ENCODE results near the gene SLC25A13. TPM values are rescaled to one million over a fixed set of nuclear protein-coding genes. Genes with fewer than 3 reads are reported as not detected.
"Not testable (repeated sequence)": the region's sequence is repeated elsewhere in the genome, so short reads cannot be mapped to it uniquely, and the experiment has no call there.

Gene SLC25A13, protein sequence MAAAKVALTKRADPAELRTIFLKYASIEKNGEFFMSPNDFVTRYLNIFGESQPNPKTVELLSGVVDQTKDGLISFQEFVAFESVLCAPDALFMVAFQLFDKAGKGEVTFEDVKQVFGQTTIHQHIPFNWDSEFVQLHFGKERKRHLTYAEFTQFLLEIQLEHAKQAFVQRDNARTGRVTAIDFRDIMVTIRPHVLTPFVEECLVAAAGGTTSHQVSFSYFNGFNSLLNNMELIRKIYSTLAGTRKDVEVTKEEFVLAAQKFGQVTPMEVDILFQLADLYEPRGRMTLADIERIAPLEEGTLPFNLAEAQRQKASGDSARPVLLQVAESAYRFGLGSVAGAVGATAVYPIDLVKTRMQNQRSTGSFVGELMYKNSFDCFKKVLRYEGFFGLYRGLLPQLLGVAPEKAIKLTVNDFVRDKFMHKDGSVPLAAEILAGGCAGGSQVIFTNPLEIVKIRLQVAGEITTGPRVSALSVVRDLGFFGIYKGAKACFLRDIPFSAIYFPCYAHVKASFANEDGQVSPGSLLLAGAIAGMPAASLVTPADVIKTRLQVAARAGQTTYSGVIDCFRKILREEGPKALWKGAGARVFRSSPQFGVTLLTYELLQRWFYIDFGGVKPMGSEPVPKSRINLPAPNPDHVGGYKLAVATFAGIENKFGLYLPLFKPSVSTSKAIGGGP
- polyA plus RNA-seq = 10 to 100 TPM in 2 of 3 donors, 1 to 10 TPM in 1; 7.9 to 12.8 (median 10.7) TPM

DNA sequence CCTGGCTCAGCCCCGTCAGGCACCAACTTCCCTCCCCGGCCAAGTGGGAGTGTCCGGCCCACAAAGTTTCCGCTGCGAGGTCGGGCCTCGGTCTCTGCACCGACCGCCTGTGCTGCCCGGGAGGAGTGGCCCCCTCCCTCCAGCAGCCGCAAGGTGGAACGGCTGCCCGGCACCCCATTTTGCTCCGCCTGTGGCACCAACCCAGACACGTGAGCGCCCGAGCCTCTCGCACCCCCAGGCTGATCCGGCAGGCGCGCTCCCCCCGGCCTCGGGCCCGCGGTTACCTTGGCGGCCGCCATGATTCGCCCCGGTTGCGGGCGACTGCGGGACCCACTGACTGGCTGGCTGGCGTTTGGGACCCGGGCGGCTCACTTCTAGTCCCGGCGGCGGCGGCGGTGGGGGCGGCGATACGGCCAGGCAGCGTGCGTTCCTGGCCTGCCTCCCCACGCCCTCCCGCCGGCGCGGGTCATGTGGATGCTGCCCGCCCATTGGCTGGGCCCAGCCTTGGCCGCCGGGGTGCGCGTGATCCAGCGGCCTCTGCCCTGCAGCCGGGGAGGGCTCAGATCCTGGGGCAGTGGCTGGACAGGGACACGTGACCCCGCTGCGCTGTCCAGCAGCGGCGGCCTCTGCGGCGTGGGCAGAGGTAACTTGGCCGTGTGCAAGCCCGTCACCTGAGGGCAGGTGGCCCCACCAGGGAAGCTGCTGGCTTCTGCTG lies at the start of gene SLC25A13:
TSS of gene SLC25A13 (minus strand) at position 441 of the 715 bp plus-strand sequence. CDS start at position 299, 142 bp downstream.
- H3K27ac ChIP-seq (ENCODE audit: low read depth, low read length) = peak within 1 kb of the TSS; percentile 96
- WGBS, 3 donors = 0% methylated on average over 61 to 66 of the region's 66 CpGs

DNA sequence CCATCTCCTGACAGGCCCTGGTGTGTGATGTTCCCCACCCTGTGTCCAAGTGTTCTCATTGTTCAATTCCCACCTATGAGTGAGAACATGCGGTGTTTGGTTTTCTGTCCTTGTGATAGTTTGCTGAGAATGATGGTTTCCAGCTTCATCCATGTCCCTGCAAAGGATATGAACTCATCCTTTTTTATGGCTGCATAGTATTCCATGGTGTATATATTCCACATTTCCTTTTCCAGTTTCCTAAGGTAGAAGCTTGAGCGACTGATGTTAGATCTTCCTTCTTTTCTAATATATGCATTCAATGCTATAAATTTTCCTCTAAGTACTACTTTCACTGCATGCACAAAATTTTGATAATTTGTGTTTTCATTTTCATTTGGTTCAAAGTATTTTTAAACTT lies 44.0 kb upstream of the SLC25A13 start:
- 95 to 100% (median 97%) methylated on average over 1 to 2 of the region's 2 CpGs for WGBS, 3 donors
- not testable (repeated sequence) for H3K27ac ChIP-seq (ENCODE audit: low read depth, low read length)

DNA sequence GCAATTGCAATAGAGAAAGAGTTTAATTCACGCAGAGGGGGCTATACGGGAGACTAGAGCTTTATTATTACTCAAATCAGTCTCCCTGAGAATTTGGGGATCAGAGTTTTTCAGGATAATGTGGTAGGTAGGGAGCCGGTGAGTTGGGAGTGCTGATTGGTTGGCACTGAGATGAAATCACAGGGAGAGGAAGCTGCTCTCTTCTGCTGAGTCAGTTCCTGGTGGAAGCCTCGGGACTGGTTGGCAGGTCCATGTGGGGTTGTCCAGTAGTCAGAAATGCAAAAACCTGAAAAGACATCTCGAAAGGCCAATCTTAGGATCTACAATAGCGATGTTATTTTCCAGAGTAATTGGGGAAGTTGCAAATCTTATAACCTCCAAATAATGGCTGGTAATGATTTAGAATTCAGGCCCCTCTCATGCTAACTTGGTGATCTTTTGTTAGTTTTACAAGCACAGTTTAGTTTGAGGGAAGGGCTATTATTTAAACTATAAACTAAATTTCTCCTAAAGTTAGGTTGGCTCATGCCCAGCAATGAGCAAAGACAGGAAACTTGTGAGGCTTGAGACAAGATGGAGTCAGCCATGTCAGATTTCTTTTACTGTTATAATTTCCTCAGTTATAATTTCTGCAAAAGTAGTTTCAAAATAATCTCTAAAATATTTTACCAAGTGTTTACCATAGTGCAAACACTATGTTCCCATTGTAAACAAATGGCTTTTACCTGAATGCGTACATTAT lies 39.4 kb upstream of the SLC25A13 start:
- no peak overlapping the region for H3K27ac ChIP-seq (ENCODE audit: low read depth, low read length)
- 75 to 88% (median 78%) methylated on average over 7 of the region's 7 CpGs for WGBS, 3 donors

DNA sequence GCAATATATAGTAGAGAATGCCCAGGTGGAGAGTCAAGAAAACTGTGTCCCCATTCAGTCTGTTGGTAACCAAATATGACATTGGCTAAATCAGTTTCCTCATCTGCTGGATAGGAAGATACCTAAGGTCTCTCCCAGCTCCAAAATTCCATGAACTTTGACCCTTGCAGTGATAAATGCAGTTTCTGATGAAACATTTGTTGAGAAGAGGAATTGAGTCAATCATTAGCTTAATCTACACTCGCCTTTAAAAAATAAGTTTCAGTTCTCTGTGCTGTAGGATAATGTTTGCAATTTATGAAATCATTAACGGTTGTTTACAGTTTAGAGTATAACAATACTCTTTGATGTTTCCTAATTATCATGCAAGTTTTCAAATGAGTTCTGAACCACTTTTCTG lies 38.0 kb upstream of the SLC25A13 start:
- 55 to 89% (median 89%) methylated on average over 2 of the region's 2 CpGs for WGBS, 3 donors
- no peak overlapping the region for H3K27ac ChIP-seq (ENCODE audit: low read depth, low read length)

DNA sequence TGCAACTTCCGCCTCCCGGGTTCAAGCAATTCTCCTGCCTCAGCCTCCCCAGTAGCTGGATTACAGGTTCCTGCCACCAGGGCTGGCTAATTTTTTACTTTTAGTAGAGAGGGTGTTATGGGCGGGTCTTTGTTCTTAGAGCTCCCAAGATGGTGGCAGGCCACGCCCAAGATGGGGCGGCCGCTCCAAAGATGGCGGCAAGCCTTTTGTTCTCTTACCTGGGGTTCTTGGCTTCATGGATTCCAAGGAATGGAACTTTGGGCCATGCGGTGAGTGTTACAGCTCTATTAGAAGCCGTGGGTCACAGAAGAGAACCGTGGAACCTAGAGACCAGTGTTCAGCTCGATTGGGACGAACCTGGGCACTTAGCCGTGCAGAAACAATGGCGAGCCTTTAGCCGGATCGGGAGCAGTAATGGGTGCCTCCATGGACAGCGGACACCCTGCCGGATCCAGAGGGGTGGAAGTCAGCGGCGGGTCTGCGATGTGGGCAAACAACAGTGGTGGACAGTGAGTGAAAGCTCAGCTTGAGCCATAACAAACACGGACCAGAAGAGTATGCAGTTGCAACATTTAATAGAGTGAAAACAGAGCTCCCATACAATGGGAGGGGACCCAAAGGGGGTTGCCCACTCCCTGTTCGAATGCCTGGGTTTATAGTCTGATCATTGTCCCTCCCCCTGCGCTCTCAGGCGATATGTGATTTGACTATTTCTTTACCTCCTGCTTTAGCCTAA lies 36.5 kb upstream of the SLC25A13 start:
- H3K27ac ChIP-seq (ENCODE audit: low read depth, low read length) = not testable (repeated sequence)
- 93 to 97% (median 96%) methylated on average over 25 of the region's 25 CpGs for WGBS, 3 donors

DNA sequence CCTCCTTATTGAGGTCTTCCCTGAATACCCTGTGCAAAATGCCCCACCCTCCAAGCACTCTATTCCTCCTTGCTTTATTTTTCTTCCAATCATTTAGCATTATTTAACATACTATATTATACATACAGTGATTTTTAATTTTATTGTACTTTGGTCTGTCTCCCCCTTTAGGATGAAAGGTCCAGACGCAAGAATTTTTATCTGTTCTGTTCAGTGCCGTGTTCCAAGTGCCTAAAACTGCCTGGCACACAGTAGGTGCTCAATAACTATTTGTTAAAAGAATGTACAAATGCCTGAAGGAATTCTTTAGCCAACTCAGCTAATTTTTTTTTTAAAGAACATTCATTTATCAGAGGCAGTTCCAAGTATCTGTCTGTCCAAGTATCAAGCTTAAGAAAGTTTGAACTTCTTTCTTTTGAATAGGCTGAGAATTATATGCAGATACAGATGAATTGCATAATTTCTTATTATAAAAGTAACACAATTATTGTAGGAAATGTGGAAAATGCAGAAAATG lies 34.1 kb upstream of the SLC25A13 start:
- no peak overlapping the region for H3K27ac ChIP-seq (ENCODE audit: low read depth, low read length)
- WGBS, 3 donors = 36 to 46% (median 44%) methylated on average over 2 of the region's 2 CpGs

DNA sequence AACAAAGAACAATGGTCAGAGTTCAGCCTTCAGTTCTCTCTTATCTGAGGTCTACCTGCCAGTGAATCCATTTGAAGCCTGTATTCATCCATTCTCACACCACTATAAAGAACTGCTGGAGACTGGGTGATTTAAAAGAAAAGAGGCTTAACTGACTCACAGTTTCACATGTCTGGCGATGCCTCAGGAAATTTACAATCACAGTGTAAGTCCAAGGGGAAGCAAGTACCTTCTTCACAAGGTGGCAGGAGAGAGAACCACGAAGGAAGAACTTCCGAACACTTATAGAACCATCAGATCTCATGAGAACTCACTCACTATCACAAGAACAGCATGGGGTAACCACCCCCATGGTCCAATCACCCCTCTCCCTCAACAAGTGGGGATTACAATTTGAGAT lies 33.0 kb upstream of the SLC25A13 start:
- no peak overlapping the region for H3K27ac ChIP-seq (ENCODE audit: low read depth, low read length)
- 53 to 92% (median 67%) methylated on average over 3 of the region's 3 CpGs for WGBS, 3 donors

DNA sequence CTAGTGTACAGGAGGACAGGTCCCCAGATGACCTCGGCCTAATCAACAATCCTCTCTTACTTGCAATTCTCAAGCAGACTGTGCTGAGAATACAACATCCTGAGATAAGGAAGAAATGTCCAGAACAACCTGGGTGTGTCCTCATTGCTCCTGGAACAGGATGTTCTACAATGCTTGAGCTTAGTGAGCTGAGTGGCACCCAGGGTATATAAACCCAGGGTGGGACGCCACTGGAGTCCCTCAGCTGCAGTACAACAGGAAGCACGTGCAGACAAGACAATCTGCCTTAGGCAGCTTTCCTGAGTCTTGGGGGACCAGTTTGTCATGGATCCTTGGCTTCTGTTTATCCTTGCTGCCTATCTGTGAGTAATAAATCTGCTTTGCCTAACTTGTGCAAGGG lies 27.7 kb upstream of the SLC25A13 start:
- 48 to 65% (median 62%) methylated on average over 3 of the region's 3 CpGs for WGBS, 3 donors
- no peak overlapping the region for H3K27ac ChIP-seq (ENCODE audit: low read depth, low read length)

DNA sequence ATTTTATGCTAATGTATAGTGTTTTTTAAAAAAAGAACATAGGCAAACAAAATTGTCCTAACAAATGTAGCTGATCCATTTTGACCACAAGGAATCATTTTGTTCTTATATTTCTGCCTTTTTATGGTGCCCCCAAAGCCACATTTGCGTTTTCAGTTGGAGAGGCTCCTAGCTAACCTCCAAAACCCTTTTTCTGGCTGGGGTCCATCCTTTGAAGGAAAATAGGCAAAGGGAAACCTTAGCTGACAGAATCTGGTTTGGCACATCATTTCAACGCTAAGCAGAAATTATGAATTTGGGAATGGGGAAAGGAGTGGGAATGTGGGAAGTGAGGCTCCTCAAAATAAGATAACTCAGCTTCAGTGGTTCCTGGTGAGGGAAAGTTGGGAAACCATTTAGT lies 25.6 kb upstream of the SLC25A13 start:
- no peak overlapping the region for H3K27ac ChIP-seq (ENCODE audit: low read depth, low read length)
- WGBS, 3 donors = 85 to 90% (median 86%) methylated on average over 2 of the region's 2 CpGs

DNA sequence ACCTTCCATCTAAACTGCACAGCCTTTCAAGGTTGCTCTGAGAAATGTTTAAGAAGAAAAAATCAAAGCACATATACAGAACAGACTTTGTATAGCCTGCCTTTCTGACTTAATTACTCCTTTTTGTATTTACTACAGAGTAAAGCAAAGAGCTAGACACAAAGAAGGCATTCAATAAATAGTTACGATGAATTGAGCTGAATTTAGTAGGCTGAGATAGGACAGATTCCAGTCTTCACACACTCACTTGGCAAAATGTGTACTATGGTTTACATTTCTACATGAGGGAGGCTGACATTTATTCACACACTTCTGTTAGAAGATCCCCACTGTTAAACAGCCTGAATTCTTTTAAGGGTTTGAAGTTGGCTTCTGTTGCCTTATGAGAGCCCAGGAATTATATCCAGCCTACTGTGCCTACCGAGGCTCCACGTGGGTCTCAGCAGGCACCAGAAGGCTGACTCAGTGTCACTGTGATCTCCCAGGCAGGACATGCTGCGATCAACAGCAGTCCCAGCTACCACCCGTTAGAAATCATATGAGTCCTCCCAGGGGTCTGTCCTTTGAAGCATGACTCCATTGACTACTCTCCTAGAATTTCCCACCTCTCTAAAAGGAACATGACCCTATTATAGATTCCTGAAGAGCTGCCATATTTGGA lies 24.5 kb upstream of the SLC25A13 start:
- no peak overlapping the region for H3K27ac ChIP-seq (ENCODE audit: low read depth, low read length)
- 51 to 55% (median 53%) methylated on average over 5 of the region's 5 CpGs for WGBS, 3 donors

DNA sequence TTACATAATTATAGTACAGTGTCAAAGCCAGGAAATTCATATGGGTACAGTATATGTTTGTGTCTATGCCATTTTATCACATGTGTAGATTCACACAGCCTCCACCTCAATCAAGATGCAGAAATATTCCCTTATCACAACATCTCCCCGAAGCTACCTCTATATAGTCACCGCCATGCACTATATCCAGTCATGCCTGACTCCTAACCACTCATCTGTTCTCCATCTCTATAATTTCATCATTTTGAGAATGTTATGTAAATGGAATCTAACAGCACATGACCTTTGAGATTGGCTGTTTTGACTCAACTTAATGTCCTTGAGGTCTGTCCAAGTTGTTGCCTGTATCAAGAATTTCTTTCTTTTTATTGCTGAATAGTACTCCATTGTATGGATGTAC lies 22.3 kb upstream of the SLC25A13 start:
- H3K27ac ChIP-seq (ENCODE audit: low read depth, low read length) = no peak overlapping the region
- WGBS, 3 donors = 89 to 99% (median 94%) methylated on average over 2 of the region's 2 CpGs

DNA sequence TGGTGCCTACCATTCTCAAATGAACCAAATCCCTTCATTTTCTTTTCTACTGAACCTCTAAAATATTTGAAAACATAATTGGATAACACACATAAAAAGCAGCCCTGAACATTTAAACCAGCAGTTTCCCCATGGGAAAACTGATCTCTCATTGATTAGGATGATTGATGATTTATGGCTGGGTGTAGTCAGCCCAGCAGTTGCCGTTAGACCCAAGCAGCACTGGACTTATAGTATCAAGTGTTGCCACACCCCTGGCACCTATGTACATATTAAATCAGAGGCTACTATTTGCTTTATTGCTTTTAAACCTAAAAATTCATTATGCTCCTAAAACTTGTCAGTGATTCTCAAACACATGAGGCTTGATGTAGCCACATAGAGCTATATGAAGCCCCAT lies 20.2 kb upstream of the SLC25A13 start:
- no peak overlapping the region for H3K27ac ChIP-seq (ENCODE audit: low read depth, low read length)
- WGBS, 3 donors = 30 to 53% (median 46%) methylated on average over 1 of the region's 1 CpG

DNA sequence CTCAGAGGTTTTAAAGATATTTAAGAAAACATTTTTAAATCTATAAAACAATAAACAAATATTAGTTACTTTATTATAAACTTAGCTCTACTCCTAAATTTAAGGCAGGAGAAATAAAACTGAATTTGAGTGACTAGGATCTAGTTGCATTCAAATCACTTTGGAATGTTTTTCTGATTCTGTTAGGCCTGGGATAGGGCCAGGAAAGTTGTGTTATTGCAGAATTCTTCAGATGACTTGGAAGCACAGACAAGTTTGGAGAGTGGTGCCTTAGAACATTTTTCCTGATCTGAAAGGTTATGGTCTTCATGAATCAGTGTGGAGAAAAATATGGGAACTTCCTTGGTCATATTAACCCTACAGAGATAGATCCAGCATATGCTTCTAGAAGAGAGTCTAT lies 15.6 kb upstream of the SLC25A13 start:
- no peak overlapping the region for H3K27ac ChIP-seq (ENCODE audit: low read depth, low read length)

DNA sequence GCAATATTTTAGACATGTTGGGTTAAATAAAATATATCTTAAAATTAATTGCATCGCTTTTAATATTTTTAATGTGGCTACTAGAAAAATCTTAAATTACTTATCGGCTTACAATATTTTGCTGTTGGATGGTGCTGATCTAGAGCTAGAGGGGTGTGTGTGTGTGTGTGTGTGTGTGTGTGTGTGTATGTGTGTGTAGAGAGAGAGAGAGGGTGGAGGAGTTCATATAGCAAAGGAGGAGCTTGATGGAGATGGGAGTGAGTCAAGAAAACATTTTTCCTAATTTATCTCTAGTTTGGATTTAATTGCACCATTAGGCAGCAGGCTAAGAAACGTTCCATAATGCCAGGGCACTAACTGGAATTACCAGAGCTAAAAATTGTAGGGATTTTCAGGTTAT lies 10.4 kb upstream of the SLC25A13 start:
- no peak overlapping the region for H3K27ac ChIP-seq (ENCODE audit: low read depth, low read length)
- 82 to 88% (median 86%) methylated on average over 3 of the region's 3 CpGs for WGBS, 3 donors

DNA sequence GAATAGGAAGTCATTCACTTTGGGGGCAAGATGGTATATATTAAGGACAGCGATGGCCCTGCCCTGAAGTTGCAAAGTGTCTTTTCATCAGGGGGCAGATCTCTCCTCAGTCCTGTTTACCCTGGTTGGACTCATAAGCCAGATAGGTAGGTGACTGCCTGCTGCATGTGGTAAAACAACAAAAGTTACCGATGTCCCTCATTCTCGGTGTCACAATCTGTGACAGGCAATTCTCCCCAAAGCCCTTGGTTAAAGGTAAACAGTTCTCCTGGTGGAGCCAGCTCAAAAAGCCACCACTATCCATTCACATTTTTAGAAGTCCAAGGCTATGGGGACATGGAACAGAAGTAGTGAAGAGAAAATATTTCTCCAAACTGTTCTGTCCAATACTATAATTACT lies 9.9 kb upstream of the SLC25A13 start:
- H3K27ac ChIP-seq (ENCODE audit: low read depth, low read length) = no peak overlapping the region
- 84 to 94% (median 87%) methylated on average over 3 of the region's 3 CpGs for WGBS, 3 donors

DNA sequence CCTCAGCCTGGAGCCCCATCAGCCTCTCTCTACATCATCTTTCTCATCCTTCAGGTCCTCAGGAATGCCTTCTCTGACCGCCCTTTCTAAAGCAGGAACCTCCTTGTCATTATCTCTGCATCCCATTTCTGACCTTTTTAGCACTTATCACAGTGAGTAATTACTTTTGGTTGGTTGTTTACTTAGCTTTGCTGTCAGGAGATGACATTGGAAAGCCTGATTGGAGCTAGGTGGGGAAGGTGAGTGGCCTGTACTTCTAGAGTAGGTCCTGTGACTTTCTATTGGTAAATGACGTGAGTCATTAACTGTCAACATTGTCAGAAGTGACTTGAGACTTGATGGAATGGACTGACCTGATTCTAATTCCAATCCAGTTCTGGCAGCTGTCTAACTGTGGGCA lies 9.3 kb upstream of the SLC25A13 start:
- WGBS, 3 donors = 93 to 95% (median 94%) methylated on average over 2 of the region's 2 CpGs
- no peak overlapping the region for H3K27ac ChIP-seq (ENCODE audit: low read depth, low read length)

DNA sequence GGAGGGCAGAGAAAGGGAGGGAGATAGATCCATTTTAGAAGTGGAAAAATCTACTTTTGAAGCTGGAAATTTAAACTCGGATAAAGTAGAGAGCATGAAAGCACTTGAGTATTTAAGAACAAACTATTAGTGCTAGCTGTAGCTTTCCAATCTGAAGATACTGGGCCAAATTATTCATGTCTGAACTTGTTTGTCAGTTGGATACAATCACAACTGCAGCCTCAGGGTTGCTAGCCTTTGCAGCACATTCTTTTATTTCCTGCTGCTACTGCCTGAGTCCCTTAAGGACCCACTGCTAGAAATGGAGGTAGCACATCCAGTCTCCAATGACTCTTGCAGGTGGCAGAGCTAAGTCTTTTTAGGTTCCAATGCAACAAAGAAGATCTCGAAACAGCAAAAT lies 8.3 kb upstream of the SLC25A13 start:
- whole genome bisulfite sequencing, 3 donors = 83 to 88% (median 83%) methylated on average over 2 of the region's 2 CpGs
- no peak overlapping the region for H3K27ac ChIP-seq (ENCODE audit: low read depth, low read length)

Measured in adipose tissue (tissue), 3 donors.